Measurements from ENCODE around the gene TGFB2. TPM values are rescaled to one million over a fixed set of nuclear protein-coding genes. Genes with fewer than 3 reads are reported as not detected.

Gene TGFB2
- total RNA-seq, 2 experiments from 2014 or later, result 0.03 to 0.11 TPM

DNA sequence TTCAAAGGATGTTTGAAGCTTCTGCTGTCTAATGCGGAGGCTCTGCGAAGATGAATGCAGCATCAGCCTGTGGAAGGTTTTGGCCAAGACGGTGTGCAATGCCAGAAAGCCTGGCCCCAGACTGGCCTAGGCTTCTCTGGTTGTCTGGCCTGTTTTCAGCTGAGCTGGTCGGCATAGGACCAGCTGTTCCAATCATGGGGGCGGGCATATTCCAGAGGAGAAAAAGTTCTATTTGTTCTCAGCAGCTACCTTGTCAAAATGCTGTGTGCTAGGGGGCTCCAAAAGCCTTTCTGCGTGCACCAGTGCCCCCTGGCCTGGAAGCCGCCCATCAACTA, 57.6 kb downstream of the TGFB2 start:
- BruUV-seq (replicated peaks), result no TSS peak
- POLR2A ChIA-PET, result interaction anchor here (0.6 kb wide), 1 partner anchor 126 kb away, joined by 5 read pairs; no protein-coding TSS in a partner anchor
- DNase-seq (ENCODE audit: low spot score), result no peak

DNA sequence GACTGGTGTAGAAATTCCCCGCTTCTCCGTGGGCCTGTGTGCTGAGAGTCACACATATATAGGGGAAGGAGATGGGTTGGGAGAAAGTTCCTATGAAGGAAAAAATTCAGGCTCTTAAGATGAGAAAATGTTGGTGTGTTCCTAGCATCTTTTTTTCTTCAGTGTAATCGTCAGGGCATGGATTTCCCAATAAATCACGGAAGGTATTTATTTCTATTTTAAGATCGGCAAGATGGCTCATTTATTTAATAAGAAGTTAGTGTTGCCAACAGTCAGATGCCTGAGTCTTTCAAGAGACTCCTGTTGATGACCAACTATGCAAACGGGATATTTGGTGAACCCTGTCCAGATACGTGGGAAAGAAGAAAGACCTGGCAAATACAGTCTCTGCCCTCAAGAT, 58.2 kb downstream of the TGFB2 start:
- H3K79me2 ChIP-seq (ENCODE audit: insufficient read depth, low read depth, low read length), result no peaks in the 10 kb centered on the region
- POLR2A ChIA-PET, result no interaction called here

More for the DNA sequence above, 57.6 kb downstream of the TGFB2 start:
- H2AFZ ChIP-seq (ENCODE audit: low read length), result no peak overlapping the region
- no peaks in the 10 kb centered on the region for H3K9me3 ChIP-seq (ENCODE audit: low read length)
- H3K36me3 ChIP-seq (ENCODE audit: insufficient read depth, low read length), result no peaks in the 10 kb centered on the region
- TF ChIP-seq, protein P1, sequence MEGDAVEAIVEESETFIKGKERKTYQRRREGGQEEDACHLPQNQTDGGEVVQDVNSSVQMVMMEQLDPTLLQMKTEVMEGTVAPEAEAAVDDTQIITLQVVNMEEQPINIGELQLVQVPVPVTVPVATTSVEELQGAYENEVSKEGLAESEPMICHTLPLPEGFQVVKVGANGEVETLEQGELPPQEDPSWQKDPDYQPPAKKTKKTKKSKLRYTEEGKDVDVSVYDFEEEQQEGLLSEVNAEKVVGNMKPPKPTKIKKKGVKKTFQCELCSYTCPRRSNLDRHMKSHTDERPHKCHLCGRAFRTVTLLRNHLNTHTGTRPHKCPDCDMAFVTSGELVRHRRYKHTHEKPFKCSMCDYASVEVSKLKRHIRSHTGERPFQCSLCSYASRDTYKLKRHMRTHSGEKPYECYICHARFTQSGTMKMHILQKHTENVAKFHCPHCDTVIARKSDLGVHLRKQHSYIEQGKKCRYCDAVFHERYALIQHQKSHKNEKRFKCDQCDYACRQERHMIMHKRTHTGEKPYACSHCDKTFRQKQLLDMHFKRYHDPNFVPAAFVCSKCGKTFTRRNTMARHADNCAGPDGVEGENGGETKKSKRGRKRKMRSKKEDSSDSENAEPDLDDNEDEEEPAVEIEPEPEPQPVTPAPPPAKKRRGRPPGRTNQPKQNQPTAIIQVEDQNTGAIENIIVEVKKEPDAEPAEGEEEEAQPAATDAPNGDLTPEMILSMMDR (conservative IDR thresholded peaks at IDR 0.05; ENCODE audit: low read length), result no peak
- TF ChIP-seq EZH2phosphoT487 (IDR thresholded peaks at IDR 0.05; ENCODE audit: borderline replicate concordance, low read depth, low read length), result no peak
- H4K20me1 ChIP-seq (ENCODE audit: insufficient read depth, low read length), result no peaks in the 10 kb centered on the region
- H3K79me2 ChIP-seq (ENCODE audit: insufficient read depth, low read depth, low read length), result no peaks in the 10 kb centered on the region
- CTCF ChIA-PET (ENCODE audit: unreplicated experiment), result no interaction called here
- no peaks in the 10 kb centered on the region for H3K9me2 ChIP-seq (ENCODE audit: insufficient read depth, low read length)
- intact Hi-C loops (cut with micrococcal nuclease; ENCODE audit: unreplicated experiment), result no loop called here
- no peak overlapping the region for H3K27ac ChIP-seq (ENCODE audit: low read depth, low read length, poor library complexity, severe bottlenecking)
- no peak overlapping the region for H3K4me3 ChIP-seq (ENCODE audit: low read depth, low read length, poor library complexity, severe bottlenecking)
- H3K4me2 ChIP-seq (ENCODE audit: low read length), result no peak overlapping the region
- H3K4me1 ChIP-seq (ENCODE audit: insufficient read depth, low read length, poor library complexity, severe bottlenecking), result no peaks in the 10 kb centered on the region

DNA sequence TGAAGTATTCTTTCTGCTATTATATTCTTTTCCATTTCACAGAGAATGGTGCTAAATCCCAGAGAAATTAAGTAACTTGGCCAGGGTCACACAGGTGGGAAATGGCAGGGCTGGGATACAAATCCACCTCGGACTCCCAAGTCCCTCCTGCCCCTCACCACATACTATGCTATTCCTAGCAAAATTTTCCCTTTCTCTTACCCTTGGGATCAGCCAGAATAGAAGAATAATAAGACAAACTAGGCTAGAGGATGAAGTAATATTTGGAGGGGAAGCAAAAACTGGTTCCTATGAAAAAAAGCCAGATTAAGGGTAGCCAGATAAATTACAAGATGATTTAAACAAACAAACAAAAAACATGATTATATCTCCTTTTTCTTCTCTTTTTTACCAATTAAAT, 62.5 kb downstream of the TGFB2 start:
- POLR2A ChIA-PET, result no interaction called here
- TF ChIP-seq EZH2phosphoT487 (IDR thresholded peaks at IDR 0.05; ENCODE audit: borderline replicate concordance, low read depth, low read length), result no peak

More for the DNA sequence above, 58.2 kb downstream of the TGFB2 start:
- no peak for DNase-seq (ENCODE audit: low spot score)
- Histone ChIP-seq H3K36me3 (ENCODE audit: insufficient read depth, low read length) (no peaks in the 10 kb centered on the region), H2AFZ (ENCODE audit: low read length) (no peak overlapping the region), H3K4me1 (ENCODE audit: insufficient read depth, low read length, poor library complexity, severe bottlenecking) (no peaks in the 10 kb centered on the region), H4K20me1 (ENCODE audit: insufficient read depth, low read length) (no peaks in the 10 kb centered on the region), H3K4me3 (ENCODE audit: low read depth, low read length, poor library complexity, severe bottlenecking) (no peak overlapping the region), H3K9me2 (ENCODE audit: insufficient read depth, low read length) (no peaks in the 10 kb centered on the region), H3K9me3 (ENCODE audit: low read length) (no peaks in the 10 kb centered on the region), H3K27ac (ENCODE audit: low read depth, low read length, poor library complexity, severe bottlenecking) (no peak overlapping the region), H3K4me2 (ENCODE audit: low read length) (no peak overlapping the region)
- CTCF ChIA-PET (ENCODE audit: unreplicated experiment), result no interaction called here
- intact Hi-C loops (cut with micrococcal nuclease; ENCODE audit: unreplicated experiment), result no loop called here
- no peak for TF ChIP-seq EZH2phosphoT487 (IDR thresholded peaks at IDR 0.05; ENCODE audit: borderline replicate concordance, low read depth, low read length)
- TF ChIP-seq, protein P1 (conservative IDR thresholded peaks at IDR 0.05; ENCODE audit: low read length), result no peak
- no TSS peak for BruUV-seq (replicated peaks)

More for the DNA sequence above, 62.5 kb downstream of the TGFB2 start:
- H3K4me3 ChIP-seq (ENCODE audit: low read depth, low read length, poor library complexity, severe bottlenecking), result no peak overlapping the region
- no peaks in the 10 kb centered on the region for H3K4me1 ChIP-seq (ENCODE audit: insufficient read depth, low read length, poor library complexity, severe bottlenecking)
- H2AFZ ChIP-seq (ENCODE audit: low read length), result no peak overlapping the region
- no peaks in the 10 kb centered on the region for H4K20me1 ChIP-seq (ENCODE audit: insufficient read depth, low read length)
- H3K9me3 ChIP-seq (ENCODE audit: low read length), result no peaks in the 10 kb centered on the region
- H3K36me3 ChIP-seq (ENCODE audit: insufficient read depth, low read length), result no peaks in the 10 kb centered on the region
- H3K9me2 ChIP-seq (ENCODE audit: insufficient read depth, low read length), result no peaks in the 10 kb centered on the region
- intact Hi-C loops (cut with micrococcal nuclease; ENCODE audit: unreplicated experiment), result no loop called here
- no peak overlapping the region for H3K4me2 ChIP-seq (ENCODE audit: low read length)
- CTCF ChIA-PET (ENCODE audit: unreplicated experiment), result no interaction called here
- DNase-seq (ENCODE audit: low spot score), result no peak
- BruUV-seq (replicated peaks), result no TSS peak
- no peaks in the 10 kb centered on the region for H3K79me2 ChIP-seq (ENCODE audit: insufficient read depth, low read depth, low read length)
- H3K27ac ChIP-seq (ENCODE audit: low read depth, low read length, poor library complexity, severe bottlenecking), result no peak overlapping the region
